SK-N-MC (cell line): ENCODE results near the gene SLC25A1.

Experiments used
- EZH2 ChIP-seq: fragments of 200-600 bp; sonication (generic); IDR thresholded peaks from one replicate; pipeline ENCODE4 v1.6.1; 2017; ENCODE audit warnings: antibody characterized with exemption
- FOXP2 ChIP-seq: optimal IDR thresholded peaks from 2 replicates; pipeline ENCODE3; 2011; ENCODE audit warnings: mild to moderate bottlenecking, moderate library complexity; ENCODE audit not compliant: insufficient read depth; ENCODE audit errors: extremely low read length, control extremely low read depth
- POLR2AphosphoS5 ChIP-seq: IDR thresholded peaks from 2 replicates; pipeline ENCODE4 v1.6.1; 2012; ENCODE audit warnings: mild to moderate bottlenecking, low read depth, low read length, borderline replicate concordance

DNA sequence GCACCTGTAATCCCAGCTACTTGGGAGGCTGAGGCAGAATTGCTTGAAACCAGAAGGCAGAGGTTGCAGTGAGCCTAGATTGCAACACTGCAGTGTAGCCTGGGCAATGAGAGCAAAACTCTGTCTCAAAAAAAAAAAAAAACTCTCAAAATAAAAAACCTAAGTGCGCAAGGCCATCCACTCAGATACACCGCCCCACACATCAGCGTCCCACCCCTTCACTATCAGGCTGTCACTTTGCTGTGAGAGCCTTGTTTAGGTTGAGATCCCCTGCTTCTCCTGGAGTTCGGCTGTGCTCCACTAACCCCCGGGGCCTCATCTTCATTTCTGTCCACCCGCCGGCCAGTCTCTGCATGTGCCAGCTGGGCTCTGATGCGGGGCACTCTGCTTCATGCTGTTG, 12.1 kb downstream of the SLC25A1 start:
- no peak for TF ChIP-seq EZH2
- no peak for TF ChIP-seq POLR2AphosphoS5
- TF ChIP-seq FOXP2 = no peak
